Activated T-cell treated with anti-CD3 and anti-CD28 coated beads, Interleukin-2, amount 50 U/mL, for 1 hour (primary cell): ENCODE data around the gene ZFP92.
"Not testable (repeated sequence)": the region's sequence is repeated elsewhere in the genome, so short reads cannot be mapped to it uniquely, and the experiment has no call there.

Source experiments
- DNase-seq: peaks from one replicate; pipeline ENCODE4 v3.0.0-alpha.2; 2020

The ZFP92 gene

DNA sequence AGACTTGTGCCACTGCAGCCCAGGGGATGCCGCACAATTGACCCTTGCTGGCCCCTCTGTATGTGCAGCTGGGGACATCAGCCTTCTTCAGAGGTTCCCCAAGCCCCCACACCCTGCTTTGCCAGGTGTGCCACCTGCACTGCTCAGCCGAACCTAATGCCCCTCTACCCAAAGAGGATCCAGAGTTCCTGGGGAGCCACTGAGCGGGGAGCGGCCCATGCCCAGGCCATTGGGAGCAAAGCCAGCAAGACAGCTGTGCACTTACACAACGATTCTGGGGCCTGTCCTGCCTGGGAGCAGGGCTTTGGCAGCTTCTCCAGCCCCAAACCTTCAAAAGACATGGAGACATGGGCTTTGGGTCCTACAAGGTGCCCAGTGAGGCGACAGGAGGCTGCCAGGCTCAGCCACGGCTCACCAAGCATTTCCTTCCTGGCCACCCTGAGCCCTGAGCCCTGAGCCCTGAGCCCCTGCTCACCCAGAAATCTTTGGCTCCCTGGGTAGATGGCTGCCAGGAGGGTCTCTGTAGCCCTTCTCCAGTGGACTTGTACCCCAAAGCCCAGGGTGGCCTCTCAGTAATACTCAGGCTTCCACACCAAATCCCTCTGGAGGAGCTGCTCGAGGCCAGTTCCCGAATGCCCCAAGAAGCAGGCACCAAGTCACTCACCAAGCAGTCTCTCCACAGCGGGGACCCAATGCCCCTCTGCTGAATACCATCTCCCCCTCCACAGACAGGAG, 23.1 kb upstream of the ZFP92 start:
- no peak for DNase-seq

DNA sequence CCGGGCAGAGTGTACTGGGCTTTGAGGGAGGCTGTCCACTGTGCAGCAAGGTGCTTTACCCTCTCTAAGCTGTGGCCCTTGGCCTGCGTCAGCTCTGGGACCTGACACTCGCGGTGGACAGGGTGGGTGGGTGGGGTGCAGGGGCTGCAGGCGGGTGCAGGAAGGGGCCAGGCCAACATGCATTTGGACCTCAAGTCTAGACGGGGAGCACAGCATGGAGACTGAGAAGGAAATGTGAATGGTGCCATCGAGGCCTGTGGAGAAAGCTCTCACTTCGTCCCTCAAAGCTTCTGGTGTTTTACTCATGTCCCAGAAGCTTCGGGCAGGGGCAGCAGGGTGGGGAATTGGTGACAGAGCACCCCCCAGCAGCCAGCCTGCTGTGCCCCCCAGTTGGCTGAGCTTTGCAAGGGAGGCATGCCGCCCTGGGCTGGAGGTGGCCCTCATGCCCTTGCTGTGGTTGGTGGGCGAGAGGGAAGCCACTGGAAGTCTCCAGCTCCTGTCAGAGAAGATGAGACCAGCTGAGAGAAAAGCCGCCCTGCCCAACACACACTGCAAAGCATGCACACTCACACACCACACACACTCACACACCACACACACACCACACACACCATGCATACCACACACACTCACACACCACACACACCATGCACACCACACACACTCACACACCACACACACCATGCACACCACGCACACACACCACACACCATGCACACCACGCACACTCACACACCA, 22.4 kb upstream of the ZFP92 start:
- no peak for DNase-seq

DNA sequence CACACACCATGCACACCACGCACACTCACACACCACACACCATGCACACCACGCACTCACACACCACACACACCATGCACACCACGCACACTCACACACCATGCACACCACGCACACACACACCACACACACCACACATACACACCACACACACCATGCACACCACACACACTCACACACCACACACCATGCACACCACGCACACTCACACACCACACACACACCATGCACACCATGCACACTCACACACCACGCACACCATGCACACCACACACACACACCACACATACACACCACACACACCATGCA, 21.9 kb upstream of the ZFP92 start:
- DNase-seq: not testable (repeated sequence)

DNA sequence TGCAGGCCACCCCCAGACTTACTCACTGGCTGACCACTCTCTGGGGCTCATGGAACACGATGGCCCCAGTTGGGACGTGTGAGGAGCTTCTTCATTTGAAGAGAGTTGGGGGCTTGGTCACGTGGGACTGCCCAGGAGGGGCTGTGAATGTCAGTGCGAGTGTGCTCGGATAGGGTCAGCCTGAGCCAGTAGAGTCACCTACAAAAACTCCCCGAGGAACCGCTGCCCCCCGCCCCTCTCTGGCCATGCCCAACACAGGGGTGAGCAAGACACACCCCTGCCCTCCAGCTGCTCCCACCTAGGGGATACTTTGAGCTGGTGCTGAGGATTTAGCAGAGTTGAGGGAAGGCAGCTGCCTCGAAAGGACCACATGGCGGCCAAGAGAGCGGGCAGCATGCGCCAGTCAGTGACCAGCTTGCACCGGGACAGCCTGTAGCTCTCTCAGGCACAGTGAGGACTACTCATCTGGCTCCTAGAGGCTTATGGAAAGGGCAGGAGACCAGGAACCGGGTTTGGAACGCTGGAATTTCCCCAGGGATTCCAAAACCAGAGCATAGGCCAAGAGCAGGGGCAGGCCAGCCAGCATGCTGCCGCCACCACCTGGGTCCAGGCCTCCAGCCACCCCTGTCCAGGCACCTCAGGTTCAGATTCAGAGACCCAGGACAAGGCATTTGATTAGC, 18.5 kb upstream of the ZFP92 start:
- DNase-seq: no peak

DNA sequence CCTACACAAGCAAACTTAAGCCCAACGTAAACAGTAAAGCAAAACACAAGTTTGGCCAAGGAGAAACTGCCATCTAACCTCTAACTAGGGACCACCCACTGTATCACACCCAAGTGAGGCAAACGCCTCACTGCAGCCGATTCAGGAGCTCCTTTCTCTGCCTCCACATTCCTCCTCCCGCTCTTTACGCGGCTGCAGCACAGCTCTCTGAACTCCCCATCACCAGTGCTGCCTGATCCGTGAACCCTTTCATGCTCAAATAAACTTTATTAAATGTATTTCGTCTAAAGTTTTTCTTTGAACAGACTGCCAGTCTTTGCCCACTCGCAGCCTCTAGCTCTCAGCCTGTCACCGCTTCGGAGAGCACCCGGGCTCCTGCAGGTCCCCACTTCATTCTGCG, 16.7 kb upstream of the ZFP92 start:
- DNase-seq: no peak

DNA sequence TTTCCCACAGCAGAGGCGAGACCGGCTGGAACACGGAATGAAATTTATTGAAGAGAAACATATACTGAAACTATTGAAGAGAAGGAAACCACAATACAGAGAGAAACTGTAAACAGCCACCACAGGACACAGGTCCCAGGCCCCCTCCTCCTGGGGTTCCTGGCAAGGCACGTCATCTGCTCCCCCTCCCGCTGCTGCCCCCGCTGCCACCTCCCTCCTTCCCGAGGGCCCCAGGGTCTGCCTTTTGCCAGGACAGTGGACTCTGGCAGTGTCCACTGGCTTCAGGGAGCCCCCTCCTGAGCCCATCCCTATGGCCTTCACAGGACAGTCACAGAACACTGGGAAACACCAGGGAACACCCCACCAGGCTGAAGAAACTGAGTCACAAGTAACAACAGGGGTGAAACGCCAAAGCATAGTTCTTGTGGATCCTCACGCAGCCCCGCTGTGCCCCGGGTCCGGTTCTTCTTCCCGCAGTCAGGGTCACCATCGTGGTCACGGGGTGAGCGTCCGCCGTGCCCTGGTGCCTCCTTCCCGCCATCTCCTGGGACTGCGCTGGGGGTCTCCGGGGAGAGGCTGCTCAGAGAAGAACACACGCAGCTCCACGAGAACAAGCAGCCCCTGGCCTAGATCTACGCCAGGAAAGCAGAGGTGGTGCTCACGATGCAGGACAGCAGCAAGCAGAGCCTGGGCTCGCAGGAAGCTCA, 15.5 kb upstream of the ZFP92 start:
- DNase-seq: no peak

DNA sequence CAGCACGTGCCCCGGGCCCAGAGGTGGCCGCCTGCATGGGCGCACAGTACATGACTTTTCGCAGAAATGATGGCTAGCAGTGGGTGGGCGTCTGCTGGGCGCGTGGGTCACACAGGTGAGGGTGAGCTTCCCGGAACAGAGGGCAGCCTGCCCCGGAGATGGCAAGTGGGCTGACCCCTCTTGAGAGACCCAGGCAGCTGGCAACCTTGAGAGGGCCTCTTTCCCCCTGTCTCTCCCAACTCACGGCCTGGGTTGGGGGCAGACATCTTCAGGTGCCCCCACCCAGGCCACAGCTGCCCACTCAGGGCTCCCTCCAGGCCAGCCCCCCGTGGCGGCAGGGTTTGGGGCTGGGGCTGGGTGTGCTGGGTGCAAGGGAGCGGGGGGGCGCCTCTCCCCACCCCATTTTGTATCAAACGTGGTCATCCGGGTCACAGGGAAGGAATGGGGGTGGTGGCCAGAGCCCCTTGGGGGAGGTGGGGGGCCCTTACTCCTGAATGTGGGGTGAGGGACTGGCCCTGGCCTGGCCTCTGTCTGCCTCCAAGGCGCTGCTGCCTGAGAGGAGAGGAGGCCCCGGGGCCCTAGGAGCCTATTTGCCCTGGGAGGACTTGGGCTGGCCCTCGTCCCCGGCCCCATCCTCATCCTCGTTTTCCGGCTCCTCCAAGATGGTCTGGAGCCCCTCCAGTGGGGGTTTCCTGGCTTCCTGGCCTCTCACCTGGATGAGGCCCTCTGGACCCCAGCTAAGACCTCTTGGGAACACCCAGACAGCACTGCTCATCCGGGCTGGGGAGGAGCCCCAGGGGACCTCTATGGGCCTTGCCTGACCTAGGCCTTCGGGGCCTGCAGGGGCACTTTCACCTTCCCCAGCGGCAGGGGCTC, 14.7 kb upstream of the ZFP92 start:
- DNase-seq: no peak

DNA sequence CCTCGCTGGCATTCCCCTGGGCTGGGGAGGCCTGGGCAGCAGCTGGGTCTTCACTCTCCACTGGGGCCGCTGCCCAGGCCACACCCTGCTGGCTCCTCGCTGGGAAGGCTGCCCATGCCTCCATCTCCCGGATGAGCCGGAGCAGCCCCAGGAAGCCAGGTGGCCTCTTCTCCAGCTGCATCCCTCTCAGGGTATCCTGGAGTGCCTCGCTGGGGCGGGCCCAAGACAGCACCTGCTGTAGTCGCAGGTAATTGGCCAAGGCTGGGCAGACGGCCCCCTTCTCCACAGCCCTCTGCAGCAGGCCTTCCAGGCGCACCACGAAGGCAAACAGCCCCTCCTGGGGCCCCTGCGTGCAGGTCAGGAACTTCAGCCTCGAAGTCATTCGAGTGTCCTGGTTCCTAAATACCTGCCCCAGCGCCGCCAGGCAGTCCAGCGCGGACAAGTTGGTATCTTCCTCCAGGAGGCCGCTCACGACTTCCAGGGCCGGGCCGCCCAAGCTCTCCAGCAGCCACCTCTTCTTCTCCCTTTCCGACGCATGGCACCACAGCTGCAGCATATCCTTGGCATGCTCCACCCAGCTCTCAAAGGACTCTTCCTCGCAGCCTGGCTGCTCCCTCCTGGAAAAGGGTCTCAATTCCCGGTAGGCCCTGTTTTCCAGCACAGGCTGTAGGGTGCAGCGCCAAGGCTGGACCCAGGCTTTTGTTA, 13.9 kb upstream of the ZFP92 start:
- DNase-seq: no peak

DNA sequence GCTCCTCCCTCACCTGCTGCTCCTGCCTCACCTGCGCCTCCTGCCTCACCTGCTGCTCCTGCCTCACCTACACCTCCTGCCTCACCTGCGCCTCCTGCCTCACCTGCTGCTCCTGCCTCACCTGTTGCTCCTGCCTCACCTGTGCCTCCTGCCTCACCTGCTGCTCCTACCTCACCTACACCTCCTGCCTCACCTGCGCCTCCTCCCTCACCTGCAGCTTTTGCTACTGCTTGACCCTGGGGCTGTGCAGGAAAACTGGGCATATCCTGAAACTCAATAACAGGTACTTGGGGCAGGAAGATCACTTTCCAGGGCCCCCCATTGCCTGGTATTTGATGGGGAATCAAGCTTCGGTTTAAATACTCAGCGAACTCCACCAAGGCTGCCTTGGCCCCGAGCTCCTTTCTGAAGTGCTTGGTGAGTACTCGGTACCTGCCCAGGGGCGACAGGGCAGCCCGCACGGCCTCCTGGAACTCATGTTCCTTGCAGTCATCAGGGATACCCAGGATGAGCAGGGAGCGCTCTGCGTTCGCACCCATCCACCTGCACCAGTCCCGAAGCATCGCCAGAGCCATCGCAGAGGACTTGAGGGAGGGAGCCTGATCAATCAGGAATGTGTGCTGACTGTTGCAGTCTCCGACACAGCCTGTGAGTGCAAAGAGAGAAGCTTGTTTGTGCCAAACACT, 12.9 kb upstream of the ZFP92 start:
- DNase-seq: no peak

DNA sequence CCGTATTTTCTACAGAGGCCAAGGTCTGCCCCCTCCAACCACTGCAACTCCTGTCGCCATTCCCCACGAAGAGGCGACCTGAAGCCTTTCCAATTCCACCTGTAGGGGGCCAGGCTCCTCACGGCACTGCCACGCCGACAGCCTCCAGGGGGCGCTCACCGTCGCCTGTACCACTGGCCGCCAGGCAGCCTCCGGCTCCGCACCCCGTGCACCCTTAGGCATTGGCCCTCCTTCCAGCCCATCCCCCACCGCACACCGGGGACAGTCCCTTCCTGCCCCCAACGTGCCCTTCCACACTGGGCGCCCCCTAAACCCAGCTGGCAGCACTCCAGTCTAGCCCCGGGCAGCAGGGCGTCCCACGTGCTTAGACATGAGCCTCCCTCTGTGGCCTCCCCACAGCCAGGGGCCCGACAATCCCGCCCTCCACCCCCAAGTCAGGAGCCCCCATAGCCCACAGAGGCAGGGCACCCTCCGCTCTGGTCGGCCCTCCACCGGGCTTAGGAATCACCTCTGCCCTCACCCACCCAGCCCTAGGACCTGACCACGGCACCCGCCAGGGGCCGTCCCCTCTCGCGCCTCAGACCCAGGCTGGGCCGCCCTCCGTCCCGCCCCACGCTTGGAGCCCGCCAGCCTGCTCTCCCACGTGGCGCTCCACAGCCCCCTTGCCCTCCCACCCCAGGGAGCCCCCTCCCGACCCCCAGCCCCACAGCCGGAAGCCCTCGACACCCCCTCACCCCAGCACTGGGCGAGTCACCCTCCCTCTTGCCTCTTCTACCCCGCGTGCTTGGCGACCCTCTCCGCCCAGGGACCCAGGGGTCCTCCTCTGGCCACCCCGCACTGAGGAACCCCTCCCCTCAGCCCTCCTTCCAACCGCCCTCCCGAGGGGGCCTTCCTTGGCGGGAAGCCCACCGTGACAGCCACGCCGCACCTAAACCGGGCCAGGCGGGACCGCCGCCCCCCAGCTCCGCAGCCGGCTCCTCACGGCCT, 10.8 kb upstream of the ZFP92 start:
- DNase-seq: peak; percentile 59

DNA sequence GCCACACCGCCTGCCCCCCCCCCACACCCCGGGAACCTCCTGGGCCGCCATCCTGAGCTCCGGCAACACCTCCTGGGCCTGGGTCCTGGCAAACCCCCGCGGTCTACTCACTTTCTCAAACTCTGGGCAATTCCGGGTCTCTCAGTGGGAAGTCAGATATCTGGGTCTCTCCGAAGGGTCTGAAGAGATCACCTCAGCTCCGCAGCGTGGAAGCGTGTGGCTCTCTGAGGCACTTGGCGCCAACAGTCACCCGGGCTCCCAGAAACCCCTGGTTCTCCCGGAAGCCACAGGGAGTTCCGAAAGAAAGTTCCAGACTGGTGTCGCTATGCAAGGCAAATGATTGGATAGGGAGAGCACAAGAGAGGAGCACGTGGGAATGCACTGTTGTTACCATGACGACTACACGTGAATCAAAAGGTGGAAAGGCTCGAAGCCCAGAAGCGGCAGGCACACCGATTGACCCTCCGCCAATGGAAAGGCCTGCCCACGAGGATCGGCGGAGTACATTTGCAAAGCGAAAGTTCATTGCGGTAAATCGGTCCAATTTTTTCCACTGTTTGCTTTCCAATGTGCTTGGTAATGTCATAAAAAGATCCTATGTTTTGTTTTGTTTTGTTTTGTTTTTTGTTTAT, 10.0 kb upstream of the ZFP92 start, which contains the start of gene PNMA6E:
TSS of gene PNMA6E (minus strand) at position 218 of the 632 bp plus-strand sequence. CDS start 2,501 bp downstream, outside the sequence.
- DNase-seq: no peak

DNA sequence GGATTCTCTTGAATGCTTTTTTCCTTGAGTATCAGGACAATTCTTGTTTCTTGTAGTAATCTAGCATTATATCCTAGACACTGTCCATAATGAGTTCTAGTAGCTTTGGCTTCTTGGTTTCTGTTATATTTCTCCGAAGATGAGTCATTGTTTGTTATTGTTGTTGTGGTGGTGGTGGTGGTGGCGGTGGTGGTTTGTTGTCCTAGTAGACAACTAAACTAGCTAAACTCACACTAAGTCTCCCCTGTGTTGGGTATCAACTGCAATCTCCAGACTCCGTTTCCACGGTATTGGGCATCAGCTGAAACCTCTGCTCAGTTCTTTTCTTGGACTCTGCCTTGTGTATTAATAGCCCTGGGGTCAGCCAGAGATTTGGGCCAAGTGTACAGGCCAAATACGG, 6.9 kb upstream of the ZFP92 start:
- not testable (repeated sequence) for DNase-seq

DNA sequence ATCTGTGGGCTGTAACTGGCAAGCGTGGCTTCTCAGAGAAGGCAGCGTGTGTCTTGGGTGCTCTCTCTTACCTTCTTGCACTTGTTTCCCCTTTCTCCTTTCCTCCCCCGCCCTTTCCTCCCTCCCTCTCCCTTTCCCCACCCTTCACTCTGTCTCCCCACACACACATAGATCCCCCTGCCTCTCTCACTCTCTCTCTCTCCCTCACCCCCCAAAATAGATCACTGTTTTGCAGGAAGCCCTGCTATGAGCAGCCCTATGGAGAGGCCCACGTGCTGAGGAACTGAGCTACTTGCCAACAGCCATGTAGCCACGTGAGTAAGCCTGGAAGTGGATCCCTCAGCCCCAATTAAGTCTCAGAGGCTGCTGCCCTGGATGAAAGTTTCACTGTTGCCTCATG, 5.8 kb upstream of the ZFP92 start:
- DNase-seq: no peak

DNA sequence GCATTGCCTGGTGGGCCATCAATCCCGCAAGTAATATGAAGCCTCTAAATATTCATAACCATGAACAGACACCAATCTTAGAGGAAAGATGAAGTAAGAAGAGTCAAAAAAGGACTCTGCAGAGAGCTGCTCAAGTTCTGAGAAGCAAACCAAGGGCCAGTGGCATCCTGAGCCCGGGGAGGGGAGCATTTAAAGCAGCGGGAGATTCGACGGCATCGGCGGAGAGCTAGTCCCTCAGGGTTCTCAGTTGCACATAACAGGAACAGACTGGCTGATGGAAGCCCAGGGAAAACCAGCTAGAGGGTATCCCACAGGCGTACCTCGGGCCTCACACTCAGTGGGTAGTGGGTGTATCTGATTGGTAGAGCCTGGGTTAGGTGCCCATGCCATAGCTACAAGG, 5.3 kb upstream of the ZFP92 start:
- no peak for DNase-seq

DNA sequence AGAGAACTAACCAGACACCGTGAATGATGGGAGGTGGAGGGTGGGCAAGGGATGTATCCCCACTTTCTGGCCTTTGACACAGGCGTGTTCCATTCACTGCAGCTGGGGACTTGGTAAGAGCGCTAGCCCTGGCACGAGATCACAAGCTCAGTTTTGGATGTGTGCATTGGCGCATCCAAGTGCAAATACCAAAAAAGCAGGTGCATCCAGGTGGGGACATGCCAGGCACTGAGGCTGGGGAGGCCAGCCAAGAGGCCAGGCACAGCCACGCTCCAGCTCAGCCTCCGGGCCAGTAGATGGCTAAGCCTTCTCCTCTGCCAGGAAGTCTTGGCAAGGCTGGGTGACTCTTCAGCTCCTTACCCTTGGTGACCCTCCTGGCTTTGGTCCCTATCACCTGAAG, 4.4 kb upstream of the ZFP92 start:
- no peak for DNase-seq

DNA sequence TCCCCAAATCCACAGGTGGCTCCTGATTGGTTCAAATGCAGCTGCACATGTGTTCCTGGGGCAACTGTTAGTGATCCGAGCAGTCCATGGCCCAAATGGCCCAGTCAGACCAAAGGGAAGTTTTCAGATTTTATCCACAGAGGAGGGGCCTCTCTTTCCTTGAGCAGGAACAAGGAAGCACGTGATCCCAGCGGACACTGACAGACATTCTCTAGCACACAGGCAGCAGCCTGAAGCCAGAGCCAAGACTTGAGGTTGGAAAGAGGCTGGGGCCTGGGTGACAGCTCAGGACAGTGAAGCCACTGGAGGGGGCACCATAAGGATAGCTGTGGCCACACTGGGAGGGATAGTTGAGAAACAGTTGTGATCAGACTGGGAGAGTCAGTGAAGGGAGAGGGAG, 3.5 kb upstream of the ZFP92 start:
- DNase-seq: no peak

DNA sequence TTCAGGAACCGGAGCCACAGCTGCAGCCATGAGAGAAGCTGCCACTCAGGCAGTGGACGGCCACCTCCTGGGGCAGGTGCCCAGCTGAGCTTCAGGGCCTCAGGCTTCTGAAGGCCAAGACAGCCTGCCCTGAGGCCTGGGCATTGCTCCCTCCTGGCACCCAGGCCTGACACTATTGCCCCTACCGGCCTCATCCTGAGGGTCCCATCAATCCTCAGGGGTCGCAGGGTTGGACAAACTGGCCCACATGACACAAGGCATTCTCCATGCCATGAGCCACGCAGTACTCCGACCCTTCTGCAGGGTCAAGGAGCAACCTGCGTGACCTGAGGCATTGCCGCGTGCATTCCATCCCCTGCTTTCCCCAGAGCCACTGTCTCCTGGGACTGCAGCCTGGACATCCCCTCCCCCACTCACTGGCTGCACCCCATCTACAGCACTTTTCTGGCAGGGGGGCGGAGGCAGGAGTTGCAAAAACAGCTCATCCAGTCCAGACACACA, 3.0 kb upstream of the ZFP92 start:
- no peak for DNase-seq

DNA sequence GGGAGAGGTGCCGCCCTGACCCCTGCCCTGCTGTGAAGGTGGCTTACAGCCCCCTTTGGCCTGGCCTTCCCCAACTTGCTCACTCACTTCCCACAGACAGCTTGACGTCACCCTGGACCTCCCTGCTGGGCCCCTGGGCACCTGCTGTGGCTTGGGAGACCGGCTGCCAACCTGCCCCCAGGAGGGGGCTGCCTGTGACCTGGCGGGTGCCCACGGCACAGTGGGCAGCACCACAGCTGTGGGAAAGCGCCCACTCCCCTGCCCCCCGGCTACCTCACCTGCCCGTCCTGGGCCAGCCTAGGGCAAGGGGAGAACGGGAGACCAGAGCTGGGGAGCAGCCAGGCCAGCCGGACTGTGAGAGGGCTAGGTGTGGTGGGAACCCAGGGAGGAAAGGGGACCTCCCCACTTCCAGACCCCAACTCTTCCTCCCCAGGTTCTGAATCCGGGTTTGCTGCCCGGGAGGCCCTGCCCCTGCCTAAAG, 2.4 kb upstream of the ZFP92 start:
- DNase-seq: no peak
